Transverse colon (tissue), 4 donors: Measurements from ENCODE around the gene SEC22A.

ENCODE experiments used
- EP300 ChIP-seq: sonication (generic); formaldehyde crosslinking; IDR thresholded peaks from one replicate; pipeline ENCODE4 v1.6.1; 2017; ENCODE audit warnings: antibody characterized with exemption, low read depth
- POLR2AphosphoS5 ChIP-seq, 3 donors: sonication (generic); formaldehyde crosslinking; IDR thresholded peaks; one replicate each; pipeline ENCODE4 v1.6.1; 2016; ENCODE audit warnings: antibody characterized with exemption in 3 of 3
- TF ChIP-seq, protein P1 (sequence below), 5 experiments: fragments of 200-600 bp in 3 of 5; fragments of 450-650 bp in 2 of 5; sonication (generic) in 3 of 5; IDR thresholded peaks; 1 replicate in 2 of 5; 2 replicates in 3 of 5; pipeline ENCODE4 v1.5.1; 2016 to 2017; ENCODE audit warnings: antibody characterized with exemption in 5 of 5, inconsistent platforms in 3 of 5, mild to moderate bottlenecking in 2 of 5, moderate library complexity in 1 of 5

DNA sequence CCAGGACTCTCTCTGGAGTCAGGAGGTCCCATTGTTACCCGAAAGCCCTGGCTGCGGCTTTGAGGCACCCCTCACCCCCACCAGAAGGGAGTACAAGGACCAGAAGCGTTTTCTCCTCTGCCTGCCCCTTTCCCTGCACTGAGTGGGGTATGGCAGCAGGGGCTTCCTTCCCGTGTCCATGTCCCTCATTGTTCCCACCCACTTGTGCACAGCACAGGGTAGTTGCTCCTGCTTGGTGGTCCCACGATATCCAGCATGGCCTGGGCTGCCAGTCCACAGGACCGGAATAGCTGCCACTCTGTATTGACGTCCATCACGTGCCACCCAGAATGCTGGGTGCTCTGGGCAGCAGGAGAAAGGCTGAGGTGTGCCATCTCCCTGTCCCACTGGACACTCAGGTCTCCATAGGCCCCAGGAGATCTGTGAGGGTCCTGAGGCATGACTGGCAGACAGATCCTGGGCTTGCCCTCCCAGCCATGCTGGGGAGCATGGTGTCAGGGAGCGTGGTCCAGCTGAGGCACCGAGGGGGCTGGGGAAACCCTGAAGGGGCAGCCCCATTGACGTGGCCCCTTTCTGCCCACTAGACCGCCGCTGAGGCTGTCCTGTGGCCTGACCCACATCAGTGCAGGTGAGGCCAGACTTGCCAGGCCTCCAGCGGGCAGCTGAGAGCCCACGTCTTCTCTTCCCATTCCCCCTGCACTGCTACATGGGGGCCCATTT, 45.3 kb upstream of the SEC22A start:
- TF ChIP-seq EP300 (no peak), POLR2AphosphoS5 (IDR thresholded peaks at IDR 0.05) (no peak)
- TF ChIP-seq, protein P1, sequence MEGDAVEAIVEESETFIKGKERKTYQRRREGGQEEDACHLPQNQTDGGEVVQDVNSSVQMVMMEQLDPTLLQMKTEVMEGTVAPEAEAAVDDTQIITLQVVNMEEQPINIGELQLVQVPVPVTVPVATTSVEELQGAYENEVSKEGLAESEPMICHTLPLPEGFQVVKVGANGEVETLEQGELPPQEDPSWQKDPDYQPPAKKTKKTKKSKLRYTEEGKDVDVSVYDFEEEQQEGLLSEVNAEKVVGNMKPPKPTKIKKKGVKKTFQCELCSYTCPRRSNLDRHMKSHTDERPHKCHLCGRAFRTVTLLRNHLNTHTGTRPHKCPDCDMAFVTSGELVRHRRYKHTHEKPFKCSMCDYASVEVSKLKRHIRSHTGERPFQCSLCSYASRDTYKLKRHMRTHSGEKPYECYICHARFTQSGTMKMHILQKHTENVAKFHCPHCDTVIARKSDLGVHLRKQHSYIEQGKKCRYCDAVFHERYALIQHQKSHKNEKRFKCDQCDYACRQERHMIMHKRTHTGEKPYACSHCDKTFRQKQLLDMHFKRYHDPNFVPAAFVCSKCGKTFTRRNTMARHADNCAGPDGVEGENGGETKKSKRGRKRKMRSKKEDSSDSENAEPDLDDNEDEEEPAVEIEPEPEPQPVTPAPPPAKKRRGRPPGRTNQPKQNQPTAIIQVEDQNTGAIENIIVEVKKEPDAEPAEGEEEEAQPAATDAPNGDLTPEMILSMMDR (IDR thresholded peaks at IDR 0.05) = no peak
